ENCODE results near the gene ADSL.

DNA sequence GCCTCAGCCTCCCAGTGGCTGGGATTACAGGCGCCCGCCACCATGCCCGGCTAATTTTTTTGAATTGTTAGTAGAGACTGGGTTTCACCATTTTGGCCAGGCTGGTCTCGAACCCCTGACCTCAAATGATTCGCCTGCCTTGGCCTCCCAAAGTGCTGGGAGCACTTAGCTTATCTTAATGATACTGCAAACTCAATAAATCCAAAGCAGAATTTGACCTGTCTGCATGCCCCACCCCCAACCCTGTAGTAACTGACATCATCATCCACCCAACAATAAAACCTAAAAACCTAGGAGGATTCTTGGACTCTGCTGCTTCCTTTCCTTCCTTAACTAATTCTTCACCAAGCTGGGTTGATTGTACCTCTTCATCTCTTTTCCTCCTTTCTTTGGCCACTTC, 6.3 kb upstream of the ADSL start:
- TF ChIP-seq, protein P1, sequence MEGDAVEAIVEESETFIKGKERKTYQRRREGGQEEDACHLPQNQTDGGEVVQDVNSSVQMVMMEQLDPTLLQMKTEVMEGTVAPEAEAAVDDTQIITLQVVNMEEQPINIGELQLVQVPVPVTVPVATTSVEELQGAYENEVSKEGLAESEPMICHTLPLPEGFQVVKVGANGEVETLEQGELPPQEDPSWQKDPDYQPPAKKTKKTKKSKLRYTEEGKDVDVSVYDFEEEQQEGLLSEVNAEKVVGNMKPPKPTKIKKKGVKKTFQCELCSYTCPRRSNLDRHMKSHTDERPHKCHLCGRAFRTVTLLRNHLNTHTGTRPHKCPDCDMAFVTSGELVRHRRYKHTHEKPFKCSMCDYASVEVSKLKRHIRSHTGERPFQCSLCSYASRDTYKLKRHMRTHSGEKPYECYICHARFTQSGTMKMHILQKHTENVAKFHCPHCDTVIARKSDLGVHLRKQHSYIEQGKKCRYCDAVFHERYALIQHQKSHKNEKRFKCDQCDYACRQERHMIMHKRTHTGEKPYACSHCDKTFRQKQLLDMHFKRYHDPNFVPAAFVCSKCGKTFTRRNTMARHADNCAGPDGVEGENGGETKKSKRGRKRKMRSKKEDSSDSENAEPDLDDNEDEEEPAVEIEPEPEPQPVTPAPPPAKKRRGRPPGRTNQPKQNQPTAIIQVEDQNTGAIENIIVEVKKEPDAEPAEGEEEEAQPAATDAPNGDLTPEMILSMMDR (IDR thresholded peaks at IDR 0.05) = no peak
- TF ChIP-seq EZH2 (IDR thresholded peaks at IDR 0.05; ENCODE audit: borderline replicate concordance, insufficient read depth, low read depth, low read length, poor library complexity, severe bottlenecking) = no peak

Measured in B cell (primary cell).